Measurements from ENCODE around the gene CACNA1E. TPM values are rescaled to one million over a fixed set of nuclear protein-coding genes. Genes with fewer than 3 reads are reported as not detected.

CACNA1E gene
- total RNA-seq, 1 experiment from 2014 or later = 0.45 TPM

DNA sequence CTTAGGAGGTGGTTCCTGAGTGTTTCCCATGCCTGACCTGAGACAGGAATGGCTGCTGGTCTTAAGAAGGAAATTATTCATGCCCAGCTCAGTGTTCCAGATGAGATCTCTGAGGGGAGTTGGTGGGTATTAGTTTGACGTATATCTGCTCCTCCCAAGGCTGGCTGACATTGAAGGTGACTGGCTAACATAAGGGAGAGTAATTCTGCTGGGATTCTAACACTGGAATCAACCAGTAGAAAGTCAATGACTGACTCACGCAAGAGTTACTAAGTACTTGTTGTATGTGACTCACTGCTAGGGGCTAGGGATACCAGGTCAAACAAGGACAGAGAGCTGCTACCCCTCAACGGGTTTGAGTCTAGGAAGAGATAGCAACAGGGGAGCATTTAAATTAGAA, 177.3 kb downstream of the CACNA1E start:
- Histone ChIP-seq H3K4me3 (ENCODE audit: low read depth, low read length) (no peak overlapping the region), H3K36me3 (ENCODE audit: control insufficient read depth, insufficient read depth, low read length) (no peaks in the 10 kb centered on the region), H3K4me1 (peaks cover 5% of the 10 kb centered on the region), H3K9me3 (no peaks in the 10 kb centered on the region), H3K27me3 (replicated peaks; ENCODE audit: control insufficient read depth, insufficient read depth, low read length) (no peaks in the 10 kb centered on the region)
- Mint-ChIP-seq H3K9me3 (ENCODE audit: unreplicated experiment) (peaks cover 15% of the 10 kb centered on the region), H3K27ac (ENCODE audit: unreplicated experiment) (no peak overlapping the region), H3K4me1 (ENCODE audit: low read depth, unreplicated experiment) (no peaks in the 10 kb centered on the region), H3K4me3 (ENCODE audit: unreplicated experiment) (no peak overlapping the region), H3K36me3 (ENCODE audit: insufficient read depth, unreplicated experiment) (no peaks in the 10 kb centered on the region), H3K27me3 (ENCODE audit: insufficient read depth, unreplicated experiment) (peaks cover 5% of the 10 kb centered on the region)
- DNase-seq = no peak
- TF ChIP-seq, protein P1, sequence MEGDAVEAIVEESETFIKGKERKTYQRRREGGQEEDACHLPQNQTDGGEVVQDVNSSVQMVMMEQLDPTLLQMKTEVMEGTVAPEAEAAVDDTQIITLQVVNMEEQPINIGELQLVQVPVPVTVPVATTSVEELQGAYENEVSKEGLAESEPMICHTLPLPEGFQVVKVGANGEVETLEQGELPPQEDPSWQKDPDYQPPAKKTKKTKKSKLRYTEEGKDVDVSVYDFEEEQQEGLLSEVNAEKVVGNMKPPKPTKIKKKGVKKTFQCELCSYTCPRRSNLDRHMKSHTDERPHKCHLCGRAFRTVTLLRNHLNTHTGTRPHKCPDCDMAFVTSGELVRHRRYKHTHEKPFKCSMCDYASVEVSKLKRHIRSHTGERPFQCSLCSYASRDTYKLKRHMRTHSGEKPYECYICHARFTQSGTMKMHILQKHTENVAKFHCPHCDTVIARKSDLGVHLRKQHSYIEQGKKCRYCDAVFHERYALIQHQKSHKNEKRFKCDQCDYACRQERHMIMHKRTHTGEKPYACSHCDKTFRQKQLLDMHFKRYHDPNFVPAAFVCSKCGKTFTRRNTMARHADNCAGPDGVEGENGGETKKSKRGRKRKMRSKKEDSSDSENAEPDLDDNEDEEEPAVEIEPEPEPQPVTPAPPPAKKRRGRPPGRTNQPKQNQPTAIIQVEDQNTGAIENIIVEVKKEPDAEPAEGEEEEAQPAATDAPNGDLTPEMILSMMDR (IDR thresholded peaks at IDR 0.05; ENCODE audit: insufficient read depth in 1 of 2, low read depth in 1 of 2, low read length in 1 of 2, severe bottlenecking in 1 of 2, unreplicated experiment in 1 of 2) = no peak
- ChIA-PET CTCF (no interaction called here), POLR2A (no interaction called here)
- BruUV-seq (replicated peaks) = no TSS peak
- intact Hi-C loops (cut with micrococcal nuclease; ENCODE audit: unreplicated experiment) = no loop called here

DNA sequence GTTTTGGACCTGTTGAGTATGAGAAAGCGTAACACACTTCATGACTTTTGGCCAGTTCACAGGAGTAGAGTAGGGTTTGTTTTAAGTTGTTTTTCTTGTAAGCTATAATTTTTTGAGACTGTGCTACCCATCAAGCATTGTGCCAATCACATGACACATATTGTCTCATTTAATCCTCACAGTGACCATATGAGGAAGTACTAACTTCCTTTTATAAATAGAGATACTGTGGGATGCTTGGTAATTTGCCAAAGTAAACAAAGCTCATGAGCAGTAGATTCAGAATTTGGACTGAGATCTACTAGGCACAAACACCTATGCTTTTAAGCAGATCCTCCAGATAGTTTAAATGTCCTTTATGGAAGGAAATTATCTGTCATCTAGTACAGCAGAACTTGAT, 178.3 kb downstream of the CACNA1E start:
- no peaks in the 10 kb centered on the region for H3K4me1 Mint-ChIP-seq (ENCODE audit: low read depth, unreplicated experiment)

DNA sequence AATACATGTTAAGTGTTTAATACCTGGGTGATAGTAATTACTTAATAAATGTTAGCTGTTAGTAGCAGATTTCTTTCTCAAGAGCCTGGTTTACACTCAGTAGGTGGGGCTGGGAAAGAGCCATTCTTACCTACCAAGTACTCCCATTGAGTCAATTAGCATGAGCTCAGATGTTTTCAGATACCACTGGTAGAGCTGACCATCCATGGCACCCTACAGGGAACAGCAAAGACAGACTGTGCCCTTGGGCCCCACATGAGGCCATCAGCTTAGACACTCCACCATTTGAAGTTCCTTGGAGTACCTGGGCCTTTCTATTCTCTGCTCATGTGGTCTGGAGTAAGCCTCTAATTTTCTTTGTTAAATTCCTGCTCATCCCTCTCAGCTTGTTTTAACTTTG, 179.3 kb downstream of the CACNA1E start:
- intact Hi-C loops (cut with micrococcal nuclease; ENCODE audit: unreplicated experiment) = no loop called here
- BruUV-seq (replicated peaks) = no TSS peak
- no peaks in the 10 kb centered on the region for H3K36me3 ChIP-seq (ENCODE audit: control insufficient read depth, insufficient read depth, low read length)
- TF ChIP-seq, protein P1 (IDR thresholded peaks at IDR 0.05; ENCODE audit: insufficient read depth in 1 of 2, low read depth in 1 of 2, low read length in 1 of 2, severe bottlenecking in 1 of 2, unreplicated experiment in 1 of 2) = no peak
- ChIA-PET POLR2A (no interaction called here), CTCF (no interaction called here)
- H3K4me3 ChIP-seq (ENCODE audit: low read depth, low read length) = no peak overlapping the region
- peaks cover 8% of the 10 kb centered on the region for H3K27me3 Mint-ChIP-seq (ENCODE audit: insufficient read depth, unreplicated experiment)
- H3K4me1 Mint-ChIP-seq (ENCODE audit: low read depth, unreplicated experiment) = no peaks in the 10 kb centered on the region
- H3K4me1 ChIP-seq = peaks cover 5% of the 10 kb centered on the region
- no peaks in the 10 kb centered on the region for H3K27me3 ChIP-seq (replicated peaks; ENCODE audit: control insufficient read depth, insufficient read depth, low read length)
- H3K36me3 Mint-ChIP-seq (ENCODE audit: insufficient read depth, unreplicated experiment) = no peaks in the 10 kb centered on the region
- no peak overlapping the region for H3K27ac Mint-ChIP-seq (ENCODE audit: unreplicated experiment)
- H3K4me3 Mint-ChIP-seq (ENCODE audit: unreplicated experiment) = no peak overlapping the region
- H3K9me3 Mint-ChIP-seq (ENCODE audit: unreplicated experiment) = peaks cover 15% of the 10 kb centered on the region
- H3K9me3 ChIP-seq = no peaks in the 10 kb centered on the region
- no peak for DNase-seq

More for the DNA sequence above, 178.3 kb downstream of the CACNA1E start:
- POLR2A ChIA-PET = no interaction called here
- Mint-ChIP-seq H3K9me3 (ENCODE audit: unreplicated experiment) (peaks cover 15% of the 10 kb centered on the region), H3K36me3 (ENCODE audit: insufficient read depth, unreplicated experiment) (no peaks in the 10 kb centered on the region), H3K4me3 (ENCODE audit: unreplicated experiment) (no peak overlapping the region), H3K27me3 (ENCODE audit: insufficient read depth, unreplicated experiment) (peaks cover 5% of the 10 kb centered on the region), H3K27ac (ENCODE audit: unreplicated experiment) (no peak overlapping the region)
- intact Hi-C loops (cut with micrococcal nuclease; ENCODE audit: unreplicated experiment) = no loop called here
- CTCF ChIA-PET = no interaction called here
- H3K36me3 ChIP-seq (ENCODE audit: control insufficient read depth, insufficient read depth, low read length) = no peaks in the 10 kb centered on the region
- BruUV-seq (replicated peaks) = no TSS peak
- TF ChIP-seq, protein P1 (IDR thresholded peaks at IDR 0.05; ENCODE audit: insufficient read depth in 1 of 2, low read depth in 1 of 2, low read length in 1 of 2, severe bottlenecking in 1 of 2, unreplicated experiment in 1 of 2) = no peak
- DNase-seq = no peak
- H3K9me3 ChIP-seq = no peaks in the 10 kb centered on the region
- no peaks in the 10 kb centered on the region for H3K27me3 ChIP-seq (replicated peaks; ENCODE audit: control insufficient read depth, insufficient read depth, low read length)
- H3K4me3 ChIP-seq (ENCODE audit: low read depth, low read length) = no peak overlapping the region
- peaks cover 5% of the 10 kb centered on the region for H3K4me1 ChIP-seq
